Stimulated activated CD8-positive, alpha-beta memory T cell treated with anti-CD3 and anti-CD28 coated beads, Interleukin-4, amount 100 ng/mL, for 1 hour (primary cell): ENCODE measurements around the gene F12.

Experiments
- DNase-seq, 2 donors: peaks; one replicate each; pipeline ENCODE4 v3.0.0-alpha.2; 2020; ENCODE audit warnings: low read depth in 2 of 2, low spot score in 1 of 2

Gene F12

GRCh38 chr5:177409043-177409801, at the start of gene F12:
Gene F12, minus strand, starts transcription at chr5:177409564. Its CDS starts 37 bp downstream, at chr5:177409527.
- DNase-seq = no peak

- DNase-seq = no peak
Measured at GRCh38 chr5:177458912-177459350, 49.6 kb upstream of the F12 start.

GRCh38 chr5:177457852-177458681, 48.7 kb upstream of the F12 start:
- DNase-seq = no peak

DNA sequence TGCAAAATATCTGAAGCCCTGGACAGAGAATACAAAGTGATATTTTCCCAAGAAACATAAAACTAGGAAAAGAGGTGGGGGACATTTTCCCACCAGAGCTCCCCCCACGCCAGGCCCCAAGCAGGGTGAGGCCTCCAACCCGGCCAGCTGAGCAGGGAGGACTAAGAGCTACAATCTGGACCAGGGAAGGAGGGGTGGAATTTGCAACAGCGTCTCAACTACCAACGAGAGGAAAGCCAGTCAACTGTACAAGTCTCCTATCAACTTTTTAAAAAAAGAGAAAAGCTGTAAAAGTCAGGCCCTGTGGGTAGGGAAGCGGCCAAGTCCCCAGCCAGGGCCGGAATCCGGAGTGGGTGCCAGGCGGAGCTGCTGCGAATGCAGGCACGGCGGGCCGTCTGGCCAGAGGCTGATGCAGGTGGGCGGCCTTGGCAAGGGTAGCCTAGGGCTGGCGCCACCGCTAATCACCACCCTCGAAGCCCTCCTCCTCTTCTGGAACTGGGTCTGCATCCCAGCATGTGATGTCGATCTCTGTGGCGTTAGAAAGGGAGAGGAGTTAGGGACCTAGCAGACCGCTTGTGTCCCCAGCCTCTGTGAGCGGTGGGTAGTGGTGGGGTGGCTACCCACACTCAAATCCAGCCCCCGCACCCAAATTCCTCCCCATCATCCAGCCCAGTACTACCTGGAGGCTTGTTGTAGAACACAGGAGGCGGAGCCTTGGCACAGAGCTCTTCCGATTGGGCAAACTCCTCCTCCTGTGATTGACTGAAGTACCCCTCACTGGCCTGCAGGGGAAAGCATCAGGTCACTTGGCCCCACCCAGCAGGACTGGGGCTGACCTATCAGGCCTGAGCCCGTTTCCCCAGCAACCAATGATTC, 47.9 kb upstream of the F12 start:
- DNase-seq = no peak

GRCh38 chr5:177456591-177456964, 47.2 kb upstream of the F12 start:
- no peak for DNase-seq

DNA sequence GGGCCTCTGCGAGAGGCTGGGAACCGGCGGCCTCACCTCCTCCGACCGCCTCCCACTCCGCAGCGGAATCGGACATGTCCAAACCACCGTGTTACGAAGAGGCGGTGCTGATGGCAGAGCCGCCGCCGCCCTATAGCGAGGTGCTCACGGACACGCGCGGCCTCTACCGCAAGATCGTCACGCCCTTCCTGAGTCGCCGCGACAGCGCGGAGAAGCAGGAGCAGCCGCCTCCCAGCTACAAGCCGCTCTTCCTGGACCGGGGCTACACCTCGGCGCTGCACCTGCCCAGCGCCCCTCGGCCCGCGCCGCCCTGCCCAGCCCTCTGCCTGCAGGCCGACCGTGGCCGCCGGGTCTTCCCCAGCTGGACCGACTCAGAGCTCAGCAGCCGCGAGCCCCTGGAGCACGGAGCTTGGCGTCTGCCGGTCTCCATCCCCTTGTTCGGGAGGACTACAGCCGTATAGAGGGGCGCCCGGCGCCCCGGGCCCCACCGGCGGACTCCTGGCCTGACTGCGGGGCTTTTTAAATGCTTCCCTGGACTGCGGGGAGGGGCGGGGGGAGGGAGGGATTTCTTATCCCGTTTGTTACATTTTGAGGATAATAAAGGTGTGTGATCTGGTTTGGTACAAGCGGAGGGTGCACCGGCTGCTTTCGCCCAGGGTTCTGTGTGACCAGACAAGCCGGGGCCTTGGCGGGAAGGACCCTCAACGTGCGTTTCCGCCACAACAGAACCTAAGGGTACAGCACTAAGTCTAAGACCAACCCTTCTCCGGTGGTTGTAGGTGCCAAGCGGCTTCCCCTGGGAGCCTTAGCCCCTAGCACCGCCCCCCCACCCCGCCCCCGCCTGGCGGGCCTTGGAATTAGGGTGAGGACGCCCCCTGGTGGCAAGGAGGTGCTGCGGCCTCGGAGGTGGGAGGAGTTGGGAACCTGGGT, 46.6 kb upstream of the F12 start:
- peak; percentile 95 for DNase-seq

- peak; percentile 84 to 85 for DNase-seq
Measured at GRCh38 chr5:177455036-177455660, 45.8 kb upstream of the F12 start.

DNA sequence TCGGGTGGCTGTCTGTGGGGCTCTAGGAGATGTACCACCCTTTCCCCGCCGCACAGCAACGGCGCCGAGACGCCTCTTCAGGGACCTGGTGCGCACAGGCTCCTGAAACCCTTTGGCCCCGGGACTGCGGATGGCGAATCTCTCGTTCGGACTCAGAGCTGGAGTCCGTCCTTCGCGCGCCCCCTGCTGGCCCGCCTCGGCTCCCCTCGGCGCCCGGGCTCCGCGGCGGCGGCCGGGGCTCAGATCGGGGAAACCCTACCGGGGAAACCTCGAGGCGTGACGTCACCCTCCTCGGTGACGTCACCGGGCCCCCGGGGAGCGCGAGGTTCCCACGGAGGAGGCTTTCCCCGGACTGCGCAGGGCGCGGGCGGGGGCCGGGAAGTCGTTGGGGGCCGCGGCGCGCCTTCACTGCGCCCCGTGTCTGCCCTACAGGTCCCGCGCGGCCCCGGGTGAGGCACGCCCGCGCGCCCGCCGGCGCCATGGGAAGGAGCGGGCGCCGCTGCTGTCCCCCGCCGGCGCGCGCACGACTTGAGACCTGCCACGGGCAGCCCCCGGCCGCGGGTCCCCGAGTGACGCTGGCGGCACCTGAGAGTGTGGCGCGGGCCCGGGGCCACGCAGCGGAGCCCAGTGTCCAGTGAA, 45.2 kb upstream of the F12 start:
- peak; percentile 90 to 93 for DNase-seq

- DNase-seq = no peak
Measured at GRCh38 chr5:177453852-177454396, 44.6 kb upstream of the F12 start.

DNA sequence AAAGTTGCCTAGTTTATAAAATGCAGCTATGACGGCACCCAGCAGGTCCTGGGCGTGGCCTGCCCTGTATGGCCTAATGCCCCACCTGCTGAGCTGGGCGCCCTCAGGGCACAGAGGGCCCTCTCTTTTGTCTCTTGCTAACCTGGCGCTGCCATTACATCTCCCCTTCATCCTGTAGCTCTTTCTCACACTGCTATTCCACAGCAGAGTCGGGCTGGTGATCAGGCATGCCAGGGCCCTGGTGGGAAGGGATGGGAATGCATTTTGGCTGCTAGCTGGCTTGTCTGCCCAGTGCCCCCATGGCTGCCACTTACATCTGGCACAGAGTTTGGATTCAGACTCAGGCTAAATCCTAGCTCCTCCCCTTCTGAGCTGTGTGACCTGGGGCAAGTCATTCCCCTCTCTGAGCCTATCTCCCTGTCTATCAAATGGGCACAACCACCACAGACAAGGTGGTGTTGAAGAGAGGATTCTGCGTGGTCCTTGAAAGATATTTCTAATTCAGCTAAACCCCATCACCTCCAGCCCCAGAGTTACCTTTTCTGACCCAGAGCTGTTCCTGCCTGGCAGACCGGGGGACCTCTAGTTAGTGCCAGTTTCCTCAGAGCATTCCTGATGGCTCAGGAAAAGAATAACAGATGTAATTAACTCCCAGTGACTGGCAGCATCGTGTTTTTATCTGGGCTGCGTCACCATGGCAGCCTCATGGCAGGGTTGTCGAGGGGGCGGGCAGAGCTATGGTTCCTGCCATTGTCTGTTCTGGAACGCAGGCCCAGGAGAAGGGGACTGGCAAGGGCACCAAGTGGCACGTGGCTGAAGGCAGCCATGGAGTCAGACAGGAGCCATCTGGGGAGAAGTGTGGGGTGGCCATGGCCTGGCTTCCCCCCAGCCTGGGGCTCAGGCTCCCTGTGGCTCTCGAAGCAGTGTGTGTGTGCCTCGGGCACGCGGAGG, 43.6 kb upstream of the F12 start:
- no peak for DNase-seq

- DNase-seq = no peak
Measured at GRCh38 chr5:177450667-177451424, 41.5 kb upstream of the F12 start.

- DNase-seq = no peak
Measured at GRCh38 chr5:177449140-177450061, 40.0 kb upstream of the F12 start.

DNA sequence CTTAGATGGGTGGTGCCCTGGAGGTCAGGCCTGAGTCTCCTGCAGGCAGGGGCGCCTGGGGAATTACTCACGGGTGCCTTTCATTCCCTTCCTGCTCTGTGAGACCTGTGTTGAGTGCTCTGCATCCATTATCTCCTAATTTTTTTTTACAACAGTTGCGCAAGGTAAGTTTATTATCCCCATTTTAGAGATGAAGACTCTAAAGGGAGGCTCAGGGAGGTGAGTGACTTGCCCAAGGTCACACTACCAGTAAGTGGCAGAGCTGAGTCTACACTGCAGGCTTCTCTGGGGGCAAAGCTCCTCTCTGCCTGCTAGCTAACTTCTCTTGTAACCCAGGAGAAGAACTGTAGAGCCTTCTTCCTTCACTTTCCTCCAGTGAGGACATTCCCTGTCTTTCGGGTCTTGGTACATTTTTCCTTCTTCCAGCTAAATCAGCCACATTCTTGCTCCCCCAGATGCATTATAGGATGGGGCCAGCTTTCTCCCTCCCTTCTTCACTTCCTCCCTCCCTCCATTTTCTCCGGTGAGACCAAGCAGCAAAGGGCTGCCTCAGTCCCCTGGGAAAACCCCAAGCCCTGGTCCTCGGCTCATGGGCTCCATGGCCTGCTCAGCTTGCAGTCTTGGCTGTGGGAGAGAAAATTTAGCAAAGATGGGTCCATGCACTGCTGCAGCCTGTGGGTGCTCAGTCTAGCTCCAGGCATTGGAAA, 39.0 kb upstream of the F12 start:
- no peak for DNase-seq

GRCh38 chr5:177447611-177448243, 38.4 kb upstream of the F12 start:
- DNase-seq = no peak

DNA sequence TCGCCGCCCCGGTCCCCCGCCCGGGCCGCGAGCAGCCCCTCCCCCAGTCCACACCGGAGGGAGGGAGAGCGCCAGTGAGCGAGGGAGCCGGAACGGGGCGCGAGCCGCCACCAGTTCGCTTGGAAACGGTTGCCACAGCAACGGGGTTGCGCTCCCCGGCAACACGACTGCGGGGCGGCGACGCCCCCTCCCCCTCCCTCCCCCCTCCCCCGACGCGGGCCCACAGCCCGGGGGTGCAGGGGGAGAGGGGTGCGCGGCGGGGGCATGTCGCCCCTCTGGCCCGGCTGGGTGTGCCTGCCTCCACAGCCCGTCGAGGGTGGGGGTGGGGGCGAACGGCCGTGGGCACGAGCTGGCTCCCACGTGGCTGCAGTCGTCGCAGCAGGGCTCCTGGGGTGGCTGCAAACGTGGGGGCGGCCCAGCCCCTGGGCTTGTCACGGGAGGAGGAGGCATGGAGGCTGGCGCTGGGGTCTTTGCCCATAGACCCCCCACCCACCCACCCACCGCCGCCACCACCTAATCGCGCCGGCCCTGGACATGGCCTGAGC, 37.8 kb upstream of the F12 start:
- DNase-seq = peak in 1 of 2 donors; percentile 53
